HK-2 (cell line): ENCODE data around the gene CFAP107.
"Not testable (repeated sequence)": the region's sequence is repeated elsewhere in the genome, so short reads cannot be mapped to it uniquely, and the experiment has no call there.

Experiments used
- DNase-seq: peaks from one replicate; pipeline ENCODE4 v3.0.0-alpha.2; 2018; ENCODE audit not compliant: unreplicated experiment

Gene CFAP107

GRCh38 chr1:12778061-12778460 lies 32.1 kb downstream of the CFAP107 start:
- DNase-seq: no peak

GRCh38 chr1:12778907-12779306 lies 32.9 kb downstream of the CFAP107 start:
- DNase-seq: no peak

GRCh38 chr1:12781488-12781887 lies 35.5 kb downstream of the CFAP107 start:
- DNase-seq: not testable (repeated sequence)

- not testable (repeated sequence) for DNase-seq
Observed at GRCh38 chr1:12783783-12784182, 37.8 kb downstream of the CFAP107 start.

GRCh38 chr1:12784729-12785128 lies 38.7 kb downstream of the CFAP107 start:
- DNase-seq: not testable (repeated sequence)

- not testable (repeated sequence) for DNase-seq
Observed at GRCh38 chr1:12791097-12791496, 45.1 kb downstream of the CFAP107 start, which contains the start of gene PRAMEF1. PRAMEF1 (plus strand) TSS chr1:12791397; CDS start chr1:12793228, 1,831 bp downstream.

- DNase-seq: no peak
Observed at GRCh38 chr1:12798911-12799310, 52.9 kb downstream of the CFAP107 start.

GRCh38 chr1:12799730-12800129 lies 53.7 kb downstream of the CFAP107 start:
- no peak for DNase-seq

GRCh38 chr1:12809933-12810332 lies 63.9 kb downstream of the CFAP107 start:
- no peak for DNase-seq

- DNase-seq: no peak
Observed at GRCh38 chr1:12810691-12811408, 64.8 kb downstream of the CFAP107 start.

- DNase-seq: no peak
Observed at GRCh38 chr1:12811409-12811784, 65.4 kb downstream of the CFAP107 start.
